ENCODE results near the gene PARD3. TPM values are rescaled to one million over a fixed set of nuclear protein-coding genes. Genes with fewer than 3 reads are reported as not detected.

The PARD3 gene
- total and polyA plus RNA-seq, 10 of the 15 experiments (the other 5 are each of a cell fraction or from before 2014, with no cell fraction given), result 2.6 to 43.1 (median 13.9) TPM

- no peaks in the 10 kb centered on the region for H3K4me1 ChIP-seq (ENCODE audit: control insufficient read depth, insufficient read depth, low read length)
- RAD21 ChIA-PET (ENCODE audit: unreplicated experiment), result no interaction called here
- no peaks in the 10 kb centered on the region for H3K79me2 ChIP-seq (ENCODE audit: control insufficient read depth, insufficient read depth, low read length)
Measured at GRCh38 chr10:34469446-34469845, 345.6 kb downstream of the PARD3 start.

GRCh38 chr10:34467902-34468301, 347.2 kb downstream of the PARD3 start:
- 49% methylated on average over 2 of the region's 2 CpGs for WGBS (ENCODE audit: insufficient coverage, insufficient replicate concordance, low lambda C conversion rate, missing lambda C conversion rate)
- Histone ChIP-seq H3K9me3 (replicated peaks; ENCODE audit: control insufficient read depth, insufficient read depth, low read length) (no peaks in the 10 kb centered on the region), H3K79me2 (ENCODE audit: control insufficient read depth, insufficient read depth, low read length) (no peaks in the 10 kb centered on the region), H3K27ac (ENCODE audit: control insufficient read depth, insufficient read depth) (no peak overlapping the region), H3K4me2 (ENCODE audit: control insufficient read depth, insufficient read depth) (no peak overlapping the region), H3K4me1 (ENCODE audit: control insufficient read depth, insufficient read depth, low read length) (no peaks in the 10 kb centered on the region), H3K4me3 (no peak overlapping the region), H4K20me1 (ENCODE audit: control insufficient read depth, insufficient read depth) (no peaks in the 10 kb centered on the region), H3K36me3 (ENCODE audit: control insufficient read depth in 2 of 2, insufficient read depth in 2 of 2, low read length in 1 of 2) (no peaks in the 10 kb centered on the region), H2AFZ (ENCODE audit: control insufficient read depth, low read depth, low read length) (no peak overlapping the region), H3K27me3 (replicated peaks in 1 of 2; ENCODE audit: control insufficient read depth in 2 of 2, insufficient read depth in 2 of 2, low read length in 1 of 2) (no peaks in the 10 kb centered on the region), H3K9ac (ENCODE audit: control insufficient read depth, insufficient read depth, low read length) (no peak overlapping the region)
- DNase-seq (ENCODE audit: low read depth, low spot score), result no peak
- POLR2A ChIA-PET, result interaction anchor here (0.7 kb wide), 1 partner anchor 200 kb away, joined by 3 read pairs; no protein-coding TSS in a partner anchor
- CTCF ChIA-PET, result interaction anchor here (0.9 to 1.9 kb wide), 4 partner anchors 12 to 171 kb away, joined by 3 to 6 read pairs (median 4); no protein-coding TSS in a partner anchor
- SMC1A ChIA-PET (ENCODE audit: uncharacterized antibody, unreplicated experiment), result interaction anchor here (0.8 to 2.0 kb wide), 8 partner anchors 9 to 170 kb away, joined by 3 to 7 read pairs (median 3); no protein-coding TSS in a partner anchor
- in situ Hi-C loops (cut with MboI) (no loop called here), intact Hi-C loops (cut with micrococcal nuclease; ENCODE audit: unreplicated experiment) (no loop called here)
- no TSS peak for BruUV-seq (replicated peaks)
- RAD21 ChIA-PET (ENCODE audit: unreplicated experiment), result interaction anchor here (0.9 kb wide), 1 partner anchor 11 kb away, joined by 3 read pairs; no protein-coding TSS in a partner anchor
- peak; percentile 60 for ATAC-seq
- no peak for FAIRE-seq
- TF ChIP-seq YBX1 (IDR thresholded peaks at IDR 0.05) (no peak), POLR2A (IDR thresholded peaks at IDR 0.05; ENCODE audit: low read depth, low read length) (no peak), PML (IDR thresholded peaks at IDR 0.05; ENCODE audit: low read length) (no peak), STAT3 (IDR thresholded peaks at IDR 0.05; ENCODE audit: low read depth, low read length) (no peak), RAD21 (IDR thresholded peaks at IDR 0.05; ENCODE audit: insufficient read depth, low read depth, low read length) (no peak), BMI1 (IDR thresholded peaks at IDR 0.05; ENCODE audit: borderline replicate concordance) (no peak), ZNF592 (IDR thresholded peaks at IDR 0.05) (no peak)

More at GRCh38 chr10:34469446-34469845, 345.6 kb downstream of the PARD3 start:
- Histone ChIP-seq H3K9me3 (replicated peaks; ENCODE audit: control insufficient read depth, insufficient read depth, low read length) (no peaks in the 10 kb centered on the region), H3K36me3 (ENCODE audit: control insufficient read depth in 2 of 2, insufficient read depth in 2 of 2, low read length in 1 of 2) (no peaks in the 10 kb centered on the region), H3K4me2 (ENCODE audit: control insufficient read depth, insufficient read depth) (no peak overlapping the region), H3K4me3 (no peak overlapping the region), H4K20me1 (ENCODE audit: control insufficient read depth, insufficient read depth) (no peaks in the 10 kb centered on the region), H3K27me3 (replicated peaks in 1 of 2; ENCODE audit: control insufficient read depth in 2 of 2, insufficient read depth in 2 of 2, low read length in 1 of 2) (no peaks in the 10 kb centered on the region), H3K27ac (ENCODE audit: control insufficient read depth, insufficient read depth) (no peak overlapping the region), H3K9ac (ENCODE audit: control insufficient read depth, insufficient read depth, low read length) (no peak overlapping the region), H2AFZ (ENCODE audit: control insufficient read depth, low read depth, low read length) (no peak overlapping the region)
- in situ Hi-C loops (cut with MboI), result no loop called here
- ChIA-PET POLR2A (interaction anchor here (0.6 kb wide), 1 partner anchor 83 kb away, joined by 4 read pairs; no protein-coding TSS in a partner anchor), SMC1A (ENCODE audit: uncharacterized antibody, unreplicated experiment) (interaction anchor here (2.0 kb wide), 1 partner anchor 17 kb away, joined by 7 read pairs; no protein-coding TSS in a partner anchor), CTCF (interaction anchor here (1.6 kb wide), 1 partner anchor 21 kb away, joined by 4 read pairs; no protein-coding TSS in a partner anchor)
- intact Hi-C loops (cut with micrococcal nuclease; ENCODE audit: unreplicated experiment), result no loop called here
- no TSS peak for BruUV-seq (replicated peaks)
- DNase-seq (ENCODE audit: low read depth, low spot score), result no peak
- TF ChIP-seq YBX1 (IDR thresholded peaks at IDR 0.05) (no peak), MLLT1 (IDR thresholded peaks at IDR 0.05) (no peak)
- FAIRE-seq, result no peak
- 60% methylated on average over 2 of the region's 2 CpGs for WGBS (ENCODE audit: insufficient coverage, insufficient replicate concordance, low lambda C conversion rate, missing lambda C conversion rate)
- ATAC-seq, result no peak

Data from GM12878 (cell line).